Gastroesophageal sphincter (tissue), 3 donors: Measurements from ENCODE around the gene MT4.

Experiments used
- POLR2A ChIP-seq, 2 donors: fragments of 450-650 bp; IDR thresholded peaks; one replicate each; pipeline ENCODE4 v1.6.1; 2017; ENCODE audit warnings: antibody characterized with exemption in 2 of 2, mild to moderate bottlenecking in 2 of 2, moderate library complexity in 1 of 2
- TF ChIP-seq, protein P1 (sequence below), 4 experiments: fragments of 200-600 bp in 2 of 4; fragments of 450-650 bp in 2 of 4; sonication (generic) in 1 of 4; IDR thresholded peaks; one replicate each; pipeline ENCODE4 v1.5.1; 2017 to 2019; ENCODE audit warnings: antibody characterized with exemption in 4 of 4, mild to moderate bottlenecking in 2 of 4, moderate library complexity in 2 of 4

DNA sequence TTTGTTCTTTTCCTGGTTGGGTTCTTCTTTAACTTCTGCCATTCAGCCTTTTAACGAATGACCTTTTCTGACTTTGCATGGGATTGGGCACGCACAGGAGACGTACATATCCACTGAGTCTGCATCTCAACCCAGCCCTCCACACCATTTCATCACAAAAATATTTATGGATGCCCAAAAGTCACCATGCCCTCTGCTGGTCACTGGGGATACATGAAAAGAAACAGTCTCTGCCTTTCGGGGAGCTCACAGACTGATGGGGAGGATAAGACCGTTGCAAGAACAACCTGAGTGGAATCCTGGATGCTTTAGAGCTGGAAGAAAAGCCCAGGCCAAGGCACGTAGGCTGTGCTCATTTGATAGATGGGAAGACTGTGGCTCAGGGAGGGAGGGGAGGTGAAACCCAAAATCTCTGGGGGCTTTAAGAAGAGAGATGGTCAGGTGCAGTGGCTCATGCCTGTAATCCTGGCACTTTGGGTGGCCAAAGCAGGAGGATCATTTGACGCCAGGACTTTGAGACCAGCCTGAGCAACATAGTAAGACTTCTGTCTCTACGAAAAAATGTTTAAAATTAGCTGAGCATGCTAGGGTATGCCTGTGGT, 35.6 kb downstream of the MT4 start:
- TF ChIP-seq POLR2A (IDR thresholded peaks at IDR 0.05): no peak
- TF ChIP-seq, protein P1, sequence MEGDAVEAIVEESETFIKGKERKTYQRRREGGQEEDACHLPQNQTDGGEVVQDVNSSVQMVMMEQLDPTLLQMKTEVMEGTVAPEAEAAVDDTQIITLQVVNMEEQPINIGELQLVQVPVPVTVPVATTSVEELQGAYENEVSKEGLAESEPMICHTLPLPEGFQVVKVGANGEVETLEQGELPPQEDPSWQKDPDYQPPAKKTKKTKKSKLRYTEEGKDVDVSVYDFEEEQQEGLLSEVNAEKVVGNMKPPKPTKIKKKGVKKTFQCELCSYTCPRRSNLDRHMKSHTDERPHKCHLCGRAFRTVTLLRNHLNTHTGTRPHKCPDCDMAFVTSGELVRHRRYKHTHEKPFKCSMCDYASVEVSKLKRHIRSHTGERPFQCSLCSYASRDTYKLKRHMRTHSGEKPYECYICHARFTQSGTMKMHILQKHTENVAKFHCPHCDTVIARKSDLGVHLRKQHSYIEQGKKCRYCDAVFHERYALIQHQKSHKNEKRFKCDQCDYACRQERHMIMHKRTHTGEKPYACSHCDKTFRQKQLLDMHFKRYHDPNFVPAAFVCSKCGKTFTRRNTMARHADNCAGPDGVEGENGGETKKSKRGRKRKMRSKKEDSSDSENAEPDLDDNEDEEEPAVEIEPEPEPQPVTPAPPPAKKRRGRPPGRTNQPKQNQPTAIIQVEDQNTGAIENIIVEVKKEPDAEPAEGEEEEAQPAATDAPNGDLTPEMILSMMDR (IDR thresholded peaks at IDR 0.05): peak; percentile 32 to 67 (median 56)
